ENCODE results near the gene S100A2. TPM values are rescaled to one million over a fixed set of nuclear protein-coding genes. Genes with fewer than 3 reads are reported as not detected.
A peak's percentile ranks its signal among the peaks of the same experiment; 100 is the strongest.
"Not testable (repeated sequence)": the region's sequence is repeated elsewhere in the genome, so short reads cannot be mapped to it uniquely, and the experiment has no call there.

The S100A2 gene
- total and polyA plus RNA-seq, 2 donors from 2014 or later, result 152 to 416 TPM

- Histone ChIP-seq H3K9ac (ENCODE audit: low read length in 3 of 3) (no peak overlapping the region), H3K4me1 (ENCODE audit: control insufficient read depth in 2 of 3, insufficient read depth in 2 of 3, low read depth in 1 of 3, low read length in 3 of 3) (no peaks in the 10 kb centered on the region), H3K9me3 (ENCODE audit: control insufficient read depth in 2 of 3, insufficient read depth in 1 of 3, low read length in 3 of 3) (no peaks in the 10 kb centered on the region), H3K4me3 (ENCODE audit: low read length in 3 of 3) (no peak overlapping the region), H3K27ac (ENCODE audit: low read depth in 2 of 2, low read length in 2 of 2) (no peak overlapping the region), H3K27me3 (ENCODE audit: control insufficient read depth, insufficient read depth, low read length) (no peaks in the 10 kb centered on the region), H3K36me3 (ENCODE audit: control insufficient read depth in 2 of 3, insufficient read depth in 3 of 3, low read length in 3 of 3) (no peaks in the 10 kb centered on the region)
- FAIRE-seq (no peak), DNase-seq (peak in 1 of 5 donors; percentile 2)
- no peak for TF ChIP-seq CTCF (IDR thresholded peaks at IDR 0.05; ENCODE audit: borderline replicate concordance, extremely low read depth, insufficient read depth)
- intact Hi-C loops (cut with DNase I), result no loop called here
Measured at GRCh38 chr1:153578936-153579335, 13.3 kb upstream of the S100A2 start.

GRCh38 chr1:153578490-153578889 lies 12.8 kb upstream of the S100A2 start:
- DNase-seq (no peak), FAIRE-seq (no peak)
- no peak overlapping the region for H3K9ac ChIP-seq (ENCODE audit: low read length in 3 of 3)
- no peaks in the 10 kb centered on the region for H3K4me1 ChIP-seq (ENCODE audit: control insufficient read depth in 2 of 3, insufficient read depth in 2 of 3, low read depth in 1 of 3, low read length in 3 of 3)
- TF ChIP-seq CTCF (IDR thresholded peaks at IDR 0.05; ENCODE audit: borderline replicate concordance, extremely low read depth, insufficient read depth), result no peak
- H3K27ac ChIP-seq (ENCODE audit: low read depth in 2 of 2, low read length in 2 of 2), result no peak overlapping the region
- H3K4me3 ChIP-seq (ENCODE audit: low read length in 3 of 3), result no peak overlapping the region
- no peaks in the 10 kb centered on the region for H3K9me3 ChIP-seq (ENCODE audit: control insufficient read depth in 2 of 3, insufficient read depth in 1 of 3, low read length in 3 of 3)
- intact Hi-C loops (cut with DNase I), result no loop called here
- no peaks in the 10 kb centered on the region for H3K27me3 ChIP-seq (ENCODE audit: control insufficient read depth, insufficient read depth, low read length)
- no peaks in the 10 kb centered on the region for H3K36me3 ChIP-seq (ENCODE audit: control insufficient read depth in 2 of 3, insufficient read depth in 3 of 3, low read length in 3 of 3)

- intact Hi-C loops (cut with DNase I), result no loop called here
- H3K27me3 ChIP-seq (ENCODE audit: control insufficient read depth, insufficient read depth, low read length), result no peaks in the 10 kb centered on the region
- no peak overlapping the region for H3K27ac ChIP-seq (ENCODE audit: low read depth in 2 of 2, low read length in 2 of 2)
- H3K4me1 ChIP-seq (ENCODE audit: control insufficient read depth in 2 of 3, insufficient read depth in 2 of 3, low read depth in 1 of 3, low read length in 3 of 3), result no peaks in the 10 kb centered on the region
- H3K36me3 ChIP-seq (ENCODE audit: control insufficient read depth in 2 of 3, insufficient read depth in 3 of 3, low read length in 3 of 3), result no peaks in the 10 kb centered on the region
- H3K9me3 ChIP-seq (ENCODE audit: control insufficient read depth in 2 of 3, insufficient read depth in 1 of 3, low read length in 3 of 3), result no peaks in the 10 kb centered on the region
- H3K9ac ChIP-seq (ENCODE audit: low read length in 3 of 3), result no peak overlapping the region
- DNase-seq (peak in 1 of 5 donors; percentile 75), FAIRE-seq (no peak)
- no peak overlapping the region for H3K4me3 ChIP-seq (ENCODE audit: low read length in 3 of 3)
- no peak for TF ChIP-seq CTCF (IDR thresholded peaks at IDR 0.05; ENCODE audit: borderline replicate concordance, extremely low read depth, insufficient read depth)
Measured at GRCh38 chr1:153577624-153578051, 12.0 kb upstream of the S100A2 start.

- TF ChIP-seq CTCF (IDR thresholded peaks at IDR 0.05; ENCODE audit: borderline replicate concordance, extremely low read depth, insufficient read depth), result no peak
- no peaks in the 10 kb centered on the region for H3K4me1 ChIP-seq (ENCODE audit: control insufficient read depth in 2 of 3, insufficient read depth in 2 of 3, low read depth in 1 of 3, low read length in 3 of 3)
- FAIRE-seq (no peak), DNase-seq (peak in 1 of 5 donors; percentile 3)
- no peak overlapping the region for H3K4me3 ChIP-seq (ENCODE audit: low read length in 3 of 3)
- H3K36me3 ChIP-seq (ENCODE audit: control insufficient read depth in 2 of 3, insufficient read depth in 3 of 3, low read length in 3 of 3), result no peaks in the 10 kb centered on the region
- no peak overlapping the region for H3K9ac ChIP-seq (ENCODE audit: low read length in 3 of 3)
- intact Hi-C loops (cut with DNase I), result no loop called here
- no peaks in the 10 kb centered on the region for H3K27me3 ChIP-seq (ENCODE audit: control insufficient read depth, insufficient read depth, low read length)
- no peaks in the 10 kb centered on the region for H3K9me3 ChIP-seq (ENCODE audit: control insufficient read depth in 2 of 3, insufficient read depth in 1 of 3, low read length in 3 of 3)
- H3K27ac ChIP-seq (ENCODE audit: low read depth in 2 of 2, low read length in 2 of 2), result no peak overlapping the region
Measured at GRCh38 chr1:153577138-153577537, 11.5 kb upstream of the S100A2 start.

- intact Hi-C loops (cut with DNase I); FAIRE-seq: not testable (repeated sequence)
Measured at GRCh38 chr1:153575497-153575896, 9.9 kb upstream of the S100A2 start.

GRCh38 chr1:153575081-153575491 lies 9.4 kb upstream of the S100A2 start:
- H3K9ac ChIP-seq (ENCODE audit: low read length in 3 of 3); H3K27ac ChIP-seq (ENCODE audit: low read depth in 2 of 2, low read length in 2 of 2); H3K36me3 ChIP-seq (ENCODE audit: control insufficient read depth in 2 of 3, insufficient read depth in 3 of 3, low read length in 3 of 3); FAIRE-seq; H3K9me3 ChIP-seq (ENCODE audit: control insufficient read depth in 2 of 3, insufficient read depth in 1 of 3, low read length in 3 of 3); H3K27me3 ChIP-seq (ENCODE audit: control insufficient read depth, insufficient read depth, low read length); H3K4me3 ChIP-seq (ENCODE audit: low read length in 3 of 3); intact Hi-C loops (cut with DNase I); H3K4me1 ChIP-seq (ENCODE audit: control insufficient read depth in 2 of 3, insufficient read depth in 2 of 3, low read depth in 1 of 3, low read length in 3 of 3): not testable (repeated sequence)
- peak in 1 of 5 donors; percentile 60 for DNase-seq

More at GRCh38 chr1:153575497-153575896, 9.9 kb upstream of the S100A2 start:
- H3K27ac ChIP-seq (ENCODE audit: low read depth in 2 of 2, low read length in 2 of 2); H3K4me3 ChIP-seq (ENCODE audit: low read length in 3 of 3); H3K36me3 ChIP-seq (ENCODE audit: control insufficient read depth in 2 of 3, insufficient read depth in 3 of 3, low read length in 3 of 3); DNase-seq; H3K9ac ChIP-seq (ENCODE audit: low read length in 3 of 3); H3K27me3 ChIP-seq (ENCODE audit: control insufficient read depth, insufficient read depth, low read length); H3K4me1 ChIP-seq (ENCODE audit: control insufficient read depth in 2 of 3, insufficient read depth in 2 of 3, low read depth in 1 of 3, low read length in 3 of 3); H3K9me3 ChIP-seq (ENCODE audit: control insufficient read depth in 2 of 3, insufficient read depth in 1 of 3, low read length in 3 of 3): not testable (repeated sequence)
